ENCODE measurements around the gene MBD1. TPM values are rescaled to one million over a fixed set of nuclear protein-coding genes. Genes with fewer than 3 reads are reported as not detected.

The MBD1 gene
- total RNA-seq, 1 experiment from 2014 or later: 58.1 TPM

DNA sequence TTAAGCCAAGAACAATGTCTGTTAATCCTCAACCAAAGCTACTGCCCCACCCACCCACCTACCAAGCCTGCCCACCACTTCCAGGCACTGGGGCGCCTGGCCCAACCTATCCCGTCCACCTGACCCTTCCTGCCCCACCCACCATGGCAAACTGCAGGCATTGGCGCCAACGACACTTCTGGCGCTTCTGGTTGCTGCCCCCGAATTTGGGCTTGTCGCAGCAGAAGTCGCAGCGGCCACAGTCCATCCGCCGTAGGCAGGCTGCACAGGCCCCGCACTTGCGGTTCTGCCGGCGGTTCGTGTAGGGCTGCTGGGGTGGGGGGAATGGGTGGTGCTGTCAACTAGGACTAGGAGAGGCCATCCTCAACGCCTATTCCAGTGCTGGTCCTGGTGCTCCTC lies 7.3 kb downstream of the MBD1 start:
- Histone ChIP-seq H4K20me1 (ENCODE audit: control insufficient read depth, insufficient read depth, insufficient read length) (no peaks in the 10 kb centered on the region), H3K23ac (ENCODE audit: insufficient read length, low read depth, low read length) (no peak overlapping the region), H3K56ac (ENCODE audit: insufficient read length, low read depth, low read length) (no peak overlapping the region), H2BK20ac (ENCODE audit: low read depth, low read length, poor library complexity, severe bottlenecking) (no peak overlapping the region), H3K27me3 (ENCODE audit: insufficient read depth, low read length) (no peaks in the 10 kb centered on the region), H3T11ph (ENCODE audit: low read length) (no peak overlapping the region), H2BK12ac (ENCODE audit: insufficient read length, low read depth, low read length) (no peak overlapping the region), H3K4me2 (ENCODE audit: insufficient read depth, insufficient read length, low read length) (no peak overlapping the region), H4K8ac (replicated peaks; ENCODE audit: insufficient read length, low read depth, low read length) (no peak overlapping the region), H3K4ac (ENCODE audit: low read depth, low read length) (no peak overlapping the region), H2BK120ac (ENCODE audit: low read depth, low read length, poor library complexity, severe bottlenecking) (no peak overlapping the region), H3K9ac (ENCODE audit: extremely low read depth, insufficient read length, low read length) (no peak overlapping the region), H3K9me3 (ENCODE audit: control insufficient read depth, low read depth, low read length) (no peaks in the 10 kb centered on the region), H2BK15ac (ENCODE audit: low read depth, low read length) (no peak overlapping the region), H3K79me1 (ENCODE audit: insufficient read depth, low read depth, low read length, poor library complexity, severe bottlenecking) (no peaks in the 10 kb centered on the region), H2BK5ac (ENCODE audit: insufficient read length, low read length) (no peak overlapping the region), H4K5ac (ENCODE audit: insufficient read length, low read depth, low read length) (no peak overlapping the region), H3K18ac (ENCODE audit: insufficient read length, low read depth, low read length) (no peak overlapping the region), H3K79me2 (ENCODE audit: insufficient read depth, low read length) (no peaks in the 10 kb centered on the region), H3K23me2 (ENCODE audit: insufficient read length, low read depth, low read length, poor library complexity, severe bottlenecking) (no peaks in the 10 kb centered on the region), H3K4me1 (ENCODE audit: insufficient read depth, low read length) (no peaks in the 10 kb centered on the region), H4K91ac (ENCODE audit: insufficient read length, low read depth, low read length) (no peak overlapping the region), H2AFZ (ENCODE audit: low read length) (no peak overlapping the region), H3K27ac (ENCODE audit: insufficient read length, low read depth, low read length) (no peak overlapping the region), H2AK5ac (ENCODE audit: insufficient read length, low read length) (no peak overlapping the region), H3K14ac (ENCODE audit: insufficient read depth, low read length) (no peak overlapping the region)
- TF ChIP-seq, protein P1, sequence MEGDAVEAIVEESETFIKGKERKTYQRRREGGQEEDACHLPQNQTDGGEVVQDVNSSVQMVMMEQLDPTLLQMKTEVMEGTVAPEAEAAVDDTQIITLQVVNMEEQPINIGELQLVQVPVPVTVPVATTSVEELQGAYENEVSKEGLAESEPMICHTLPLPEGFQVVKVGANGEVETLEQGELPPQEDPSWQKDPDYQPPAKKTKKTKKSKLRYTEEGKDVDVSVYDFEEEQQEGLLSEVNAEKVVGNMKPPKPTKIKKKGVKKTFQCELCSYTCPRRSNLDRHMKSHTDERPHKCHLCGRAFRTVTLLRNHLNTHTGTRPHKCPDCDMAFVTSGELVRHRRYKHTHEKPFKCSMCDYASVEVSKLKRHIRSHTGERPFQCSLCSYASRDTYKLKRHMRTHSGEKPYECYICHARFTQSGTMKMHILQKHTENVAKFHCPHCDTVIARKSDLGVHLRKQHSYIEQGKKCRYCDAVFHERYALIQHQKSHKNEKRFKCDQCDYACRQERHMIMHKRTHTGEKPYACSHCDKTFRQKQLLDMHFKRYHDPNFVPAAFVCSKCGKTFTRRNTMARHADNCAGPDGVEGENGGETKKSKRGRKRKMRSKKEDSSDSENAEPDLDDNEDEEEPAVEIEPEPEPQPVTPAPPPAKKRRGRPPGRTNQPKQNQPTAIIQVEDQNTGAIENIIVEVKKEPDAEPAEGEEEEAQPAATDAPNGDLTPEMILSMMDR (conservative IDR thresholded peaks at IDR 0.05): no peak
- no peaks in the 10 kb centered on the region; the same call in 1 of the 2 replicates for H3K27me3 Mint-ChIP-seq (ENCODE audit: low read depth)
- no peak for DNase-seq
- no peaks in the 10 kb centered on the region for H3K4me1 Mint-ChIP-seq
- peaks cover 41 to 83% (median 80%) of the 10 kb centered on the region in 3 experiments; a peak in 6 of 7 replicates for H3K36me3 Mint-ChIP-seq (ENCODE audit: insufficient read depth in 1 of 3, low read depth in 3 of 3)
- no peaks in the 10 kb centered on the region for H3K9me3 Mint-ChIP-seq
- no CpG with 5 or more reads among the region's 17 CpGs for WGBS (ENCODE audit: extremely low coverage, insufficient read length, low lambda C conversion rate)
- no peak overlapping the region for H3K27ac Mint-ChIP-seq
- no peak overlapping the region; a peak in 1 of 5 replicates for H3K4me3 Mint-ChIP-seq
